Stromal cell of bone marrow (primary cell): ENCODE measurements around the gene OR2AG1.

Experiments
- DNase-seq: peaks from one replicate; pipeline ENCODE4 v3.0.0-alpha.2; 2012; ENCODE audit warnings: low read depth

The OR2AG1 gene

GRCh38 chr11:6782720-6783119 is at the start of gene OR2AG1:
OR2AG1 (plus strand) TSS chr11:6783020; CDS start chr11:6785038, 2,018 bp downstream.
- DNase-seq, result no peak

- no peak for DNase-seq
These were observed 49.2 kb upstream of the OR2AG1 start for GRCh38 chr11:6733326-6734275.

- no peak for DNase-seq
These were observed 48.2 kb upstream of the OR2AG1 start for GRCh38 chr11:6734616-6735015.

- no peak for DNase-seq
These were observed 47.5 kb upstream of the OR2AG1 start for GRCh38 chr11:6735306-6735705.

GRCh38 chr11:6736495-6737121 is 46.2 kb upstream of the OR2AG1 start:
- DNase-seq, result no peak

- peak; percentile 10 for DNase-seq
These were observed 44.9 kb upstream of the OR2AG1 start for GRCh38 chr11:6737872-6738466.

- DNase-seq, result no peak
These were observed 44.2 kb upstream of the OR2AG1 start for GRCh38 chr11:6738590-6738989.

GRCh38 chr11:6742260-6742659 is 40.6 kb upstream of the OR2AG1 start:
- no peak for DNase-seq

GRCh38 chr11:6745018-6745417 is 37.8 kb upstream of the OR2AG1 start:
- no peak for DNase-seq

GRCh38 chr11:6745465-6746015 is 37.3 kb upstream of the OR2AG1 start:
- no peak for DNase-seq

- no peak for DNase-seq
These were observed 36.7 kb upstream of the OR2AG1 start for GRCh38 chr11:6746086-6746618.

GRCh38 chr11:6746626-6747025 is 36.2 kb upstream of the OR2AG1 start:
- DNase-seq, result no peak

GRCh38 chr11:6747097-6747668 is 35.6 kb upstream of the OR2AG1 start:
- no peak for DNase-seq

- DNase-seq, result peak; percentile 6
These were observed 27.4 kb upstream of the OR2AG1 start for GRCh38 chr11:6755303-6755952.

- DNase-seq, result no peak
These were observed 26.9 kb upstream of the OR2AG1 start for GRCh38 chr11:6755953-6756347.

- DNase-seq, result peak; percentile 51
These were observed 25.4 kb upstream of the OR2AG1 start for GRCh38 chr11:6757373-6757967.

GRCh38 chr11:6771926-6772893 is 10.6 kb upstream of the OR2AG1 start, which contains the start of gene OR2AG2:
OR2AG2 (minus strand) TSS chr11:6771976; CDS start chr11:6768957, 3,019 bp downstream.
- DNase-seq, result no peak

- no peak for DNase-seq
These were observed 4.3 kb upstream of the OR2AG1 start for GRCh38 chr11:6778518-6778917.

GRCh38 chr11:6780829-6781228 is 2.0 kb upstream of the OR2AG1 start:
- DNase-seq, result no peak

GRCh38 chr11:6790546-6790945 is 7.7 kb downstream of the OR2AG1 start:
- no peak for DNase-seq
